Sigmoid colon (tissue), 4 donors: ENCODE data around the gene C1QTNF6.

Experiments
- CTCF ChIP-seq, 4 experiments: fragments of 450-650 bp in 3 of 4; fragments of 200-600 bp in 1 of 4; IDR thresholded peaks; one replicate each; pipeline ENCODE4 v1.5.1; 2016 to 2019; ENCODE audit warnings: antibody characterized with exemption in 4 of 4, mild to moderate bottlenecking in 3 of 4, moderate library complexity in 2 of 4
- POLR2AphosphoS5 ChIP-seq, 4 donors: sonication (generic); formaldehyde crosslinking; IDR thresholded peaks; one replicate each; pipeline ENCODE4 v1.6.1; 2017; ENCODE audit warnings: antibody characterized with exemption in 4 of 4

GRCh38 chr22:37187891-37188761 is at the start of gene C1QTNF6:
- TF ChIP-seq POLR2AphosphoS5 (IDR thresholded peaks at IDR 0.05) = no peak
- TF ChIP-seq CTCF (IDR thresholded peaks at IDR 0.05) = no peak
